A549 treated with AZD2906 at 1 μM for 4 hours (cell line): ENCODE measurements around the gene TMPRSS9. TPM values are rescaled to one million over a fixed set of nuclear protein-coding genes. Genes with fewer than 3 reads are reported as not detected.

ENCODE experiments used
- total RNA-seq: library from RNA; stranded (reverse); fragments of 200-300 nt; extraction: Qiagen RNA extraction; gene quantifications from 5 replicates; pipeline ENCODE4 v1.2.3, GENCODE V29; 2022

TMPRSS9 gene
- 0.16 TPM in 1 of 5 replicates, not detected in the others for total RNA-seq

GRCh38 chr19:2359992-2360685, at the start of gene TMPRSS9:
TSS of gene TMPRSS9 (plus strand) at chr19:2360265. CDS start at chr19:2389786, 29,521 bp downstream.

GRCh38 chr19:2328401-2329148, 31.5 kb upstream of the TMPRSS9 start, which contains the start of the genes LSM7 and SPPL2B:
TSS of gene LSM7 (minus strand) at chr19:2328586. CDS start at chr19:2328566, 20 bp downstream.
TSS of gene SPPL2B (plus strand) at chr19:2328684. CDS start at chr19:2328710, 26 bp downstream.

GRCh38 chr19:2427429-2428320, 67.6 kb downstream of the TMPRSS9 start, which contains the start of gene TIMM13:
TSS of gene TIMM13 (minus strand) at chr19:2427586. CDS start at chr19:2427533, 53 bp downstream.

Other genes with a start within 250 kb of the TMPRSS9 start
- 72.8 to 81.4 TPM (median 78.3 TPM) in 5 replicates for gene AP3D1, start 208.7 kb upstream of the TMPRSS9 start, total RNA-seq
- 9.7 to 16.1 TPM (median 14.6 TPM) in 5 replicates for gene DOT1L, start 196.3 kb upstream of the TMPRSS9 start, total RNA-seq
- 41.4 to 62.2 TPM (median 59.5 TPM) in 5 replicates for gene PLEKHJ1, start 123.9 kb upstream of the TMPRSS9 start, total RNA-seq
- 70.5 to 76.5 TPM (median 73.0 TPM) in 5 replicates for gene SF3A2, start 123.4 kb upstream of the TMPRSS9 start, total RNA-seq
- gene AMH, start 110.9 kb upstream of the TMPRSS9 start, total RNA-seq: 4.6 to 18.6 TPM (median 14.0 TPM) in 5 replicates
- gene JSRP1, start 103.8 kb upstream of the TMPRSS9 start, total RNA-seq: 0.64 to 0.87 TPM (median 0.82 TPM) in 5 replicates
- gene PEAK3, start 78.1 kb upstream of the TMPRSS9 start, total RNA-seq: 0.17 to 0.39 TPM (median 0.28 TPM) in 5 replicates
- 0.04 to 0.06 TPM (median 0.05 TPM) in 5 replicates for gene LINGO3, start 52.1 kb upstream of the TMPRSS9 start, total RNA-seq
- gene LSM7, start 31.7 kb upstream of the TMPRSS9 start, total RNA-seq: 121 to 155 TPM (median 151 TPM) in 5 replicates
- 13.9 to 24.1 TPM (median 19.9 TPM) in 5 replicates for gene SPPL2B, start 31.6 kb upstream of the TMPRSS9 start, total RNA-seq
- 48.6 to 139 TPM (median 122 TPM) in 5 replicates for gene TIMM13, start 67.3 kb downstream of the TMPRSS9 start, total RNA-seq
- gene LMNB2, start 96.7 kb downstream of the TMPRSS9 start, total RNA-seq: 65.5 to 84.6 TPM (median 76.3 TPM) in 5 replicates
- 97.0 to 127 TPM (median 119 TPM) in 5 replicates for gene GADD45B, start 115.9 kb downstream of the TMPRSS9 start, total RNA-seq